Sigmoid colon (tissue), 7 donors: ENCODE results near the gene CHID1. TPM values are rescaled to one million over a fixed set of nuclear protein-coding genes. Genes with fewer than 3 reads are reported as not detected.

Experiments
- DNase-seq: peaks from one replicate; pipeline ENCODE4 v3.0.0-alpha.2; 2019
- H3K27ac ChIP-seq, 4 donors: fragments of 200-600 bp; sonication (generic); one replicate each; pipeline ENCODE4 v1.5.1; 2016 to 2019; ENCODE audit warnings: mild to moderate bottlenecking in 1 of 4
- H3K27me3 ChIP-seq, 3 donors: fragments of 200-600 bp; sonication (generic); one replicate each; pipeline ENCODE4 v1.5.1; 2019; ENCODE audit warnings: mild to moderate bottlenecking in 1 of 3
- H3K36me3 ChIP-seq, 4 donors: fragments of 200-600 bp; sonication (generic); one replicate each; pipeline ENCODE4 v1.5.1; 2016 to 2019
- H3K4me1 ChIP-seq, 4 donors: fragments of 200-600 bp; sonication (generic); one replicate each; pipeline ENCODE4 v1.5.1; 2017 to 2019
- H3K4me3 ChIP-seq, 4 donors: fragments of 200-600 bp; sonication (generic); one replicate each; pipeline ENCODE4 v1.5.1; 2017 to 2019; ENCODE audit warnings: mild to moderate bottlenecking in 2 of 4, moderate library complexity in 1 of 4
- H3K9me3 ChIP-seq, 4 donors: fragments of 200-600 bp in 3 of 4; sonication (generic) in 3 of 4; one replicate each; pipeline versions ENCODE4 v1.5.1 to v1.6.1; 2013 to 2019
- CTCF ChIP-seq, 4 experiments: fragments of 450-650 bp in 3 of 4; fragments of 200-600 bp in 1 of 4; IDR thresholded peaks; one replicate each; pipeline ENCODE4 v1.5.1; 2016 to 2019; ENCODE audit warnings: antibody characterized with exemption in 4 of 4, mild to moderate bottlenecking in 3 of 4, moderate library complexity in 2 of 4
- EP300 ChIP-seq, 4 donors: sonication (generic); formaldehyde crosslinking; IDR thresholded peaks; one replicate each; pipeline ENCODE4 v1.6.1; 2017; ENCODE audit warnings: antibody characterized with exemption in 4 of 4
- POLR2A ChIP-seq, 2 donors: fragments of 450-650 bp; IDR thresholded peaks; one replicate each; pipeline ENCODE4 v1.6.1; 2016; ENCODE audit warnings: antibody characterized with exemption in 2 of 2, mild to moderate bottlenecking in 2 of 2, moderate library complexity in 2 of 2
- POLR2AphosphoS5 ChIP-seq, 4 donors: sonication (generic); formaldehyde crosslinking; IDR thresholded peaks; one replicate each; pipeline ENCODE4 v1.6.1; 2017; ENCODE audit warnings: antibody characterized with exemption in 4 of 4
- WGBS, 2 donors: extraction: QIAGEN DNeasy Blood & Tissue Kit; methylation state at CpG; one replicate each; pipeline ENCODE4 v1.1.7; 2013; 5-methylcytosine and 5-hydroxymethylcytosine counted together
- intact Hi-C: fragments of 100-400 bp; cut with DNase I; formaldehyde crosslinking; loops from one replicate; pipeline ENCODE4 v1.15.1; 2023
- polyA plus RNA-seq, 3 donors: library from polyadenylated mRNA; stranded (reverse); fragments of 200-250 nt; gene quantifications; one replicate each; pipeline ENCODE4 v1.2.3, GENCODE V29; 2013
- total RNA-seq, 4 donors: library from RNA; depleted of rRNA; stranded (reverse); fragments of >200 nt; gene quantifications; one replicate each; pipeline ENCODE4 v1.1.0, GENCODE V29; 2016
- donor health status: healthy with polysubstance abuse.
- donor health status: Bipolar disorder and iron deficiency.
- donor health status: healthy.

CHID1 gene
- total and polyA plus RNA-seq, 7 donors: 16.9 to 52.3 (median 47.1) TPM

GRCh38 chr11:936199-936598 lies 25.6 kb upstream of the CHID1 start:
- 95% methylated on average over 3 of the region's 3 CpGs for WGBS, 2 donors
- intact Hi-C loops: no loop called here
- no peak for DNase-seq
- Histone ChIP-seq H3K36me3 (no peaks in the 10 kb centered on the region), H3K4me3 (no peak overlapping the region), H3K27ac (no peak overlapping the region), H3K4me1 (peaks cover 0 to 48% (median 34%) of the 10 kb centered on the region in 4 donors), H3K27me3 (no peaks in the 10 kb centered on the region), H3K9me3 (no peaks in the 10 kb centered on the region)
- TF ChIP-seq POLR2AphosphoS5 (IDR thresholded peaks at IDR 0.05) (no peak), CTCF (IDR thresholded peaks at IDR 0.05) (no peak), EP300 (IDR thresholded peaks at IDR 0.05) (no peak), POLR2A (IDR thresholded peaks at IDR 0.05) (no peak)

GRCh38 chr11:934527-934926 lies 23.9 kb upstream of the CHID1 start:
- Histone ChIP-seq H3K27me3 (no peaks in the 10 kb centered on the region), H3K36me3 (no peaks in the 10 kb centered on the region), H3K4me3 (no peak overlapping the region), H3K4me1 (peaks cover 0 to 43% (median 33%) of the 10 kb centered on the region in 4 donors), H3K9me3 (no peaks in the 10 kb centered on the region), H3K27ac (peak overlapping the region in 1 of 4 donors; percentile 57)
- WGBS, 2 donors: 82 to 84% methylated on average over 6 of the region's 6 CpGs
- TF ChIP-seq CTCF (IDR thresholded peaks at IDR 0.05) (no peak), EP300 (IDR thresholded peaks at IDR 0.05) (no peak)
- DNase-seq: no peak
- intact Hi-C loops: no loop called here

- H3K27ac ChIP-seq: peak overlapping the region in 2 of 4 donors; percentile 57 to 66
- H3K4me3 ChIP-seq: peak overlapping the region in 1 of 4 donors; percentile 4
- DNase-seq: no peak
- peaks cover 0 to 48% (median 37%) of the 10 kb centered on the region in 4 donors for H3K4me1 ChIP-seq
- WGBS, 2 donors: 90 to 95% methylated on average over 7 of the region's 7 CpGs
- H3K36me3 ChIP-seq: peaks cover 0 to 3% (median 0%) of the 10 kb centered on the region in 4 donors
- H3K9me3 ChIP-seq: no peaks in the 10 kb centered on the region
- intact Hi-C loops: no loop called here
- H3K27me3 ChIP-seq: no peaks in the 10 kb centered on the region
- no peak for TF ChIP-seq POLR2A (IDR thresholded peaks at IDR 0.05)
These were observed 23.3 kb upstream of the CHID1 start for GRCh38 chr11:933936-934335.

- Histone ChIP-seq H3K27me3 (no peaks in the 10 kb centered on the region), H3K36me3 (peaks cover 0 to 3% (median 0%) of the 10 kb centered on the region in 4 donors), H3K4me3 (peak overlapping the region in 1 of 4 donors; percentile 4), H3K9me3 (no peaks in the 10 kb centered on the region), H3K27ac (peak overlapping the region in 3 of 4 donors; percentile 25 to 66 (median 57)), H3K4me1 (peaks cover 0 to 54% (median 40%) of the 10 kb centered on the region in 4 donors)
- intact Hi-C loops: no loop called here
- no peak for TF ChIP-seq POLR2A (IDR thresholded peaks at IDR 0.05)
- TF ChIP-seq POLR2AphosphoS5 (IDR thresholded peaks at IDR 0.05): no peak
- no peak for TF ChIP-seq EP300 (IDR thresholded peaks at IDR 0.05)
- TF ChIP-seq CTCF (IDR thresholded peaks at IDR 0.05): no peak
- 57 to 81% methylated on average over 14 of the region's 14 CpGs for WGBS, 2 donors
- no peak for DNase-seq
These were observed 22.7 kb upstream of the CHID1 start for GRCh38 chr11:933142-933851.

- Histone ChIP-seq H3K4me3 (no peak overlapping the region), H3K27me3 (no peaks in the 10 kb centered on the region), H3K4me1 (peaks cover 0 to 62% (median 42%) of the 10 kb centered on the region in 4 donors), H3K9me3 (no peaks in the 10 kb centered on the region), H3K27ac (peak overlapping the region in 3 of 4 donors; percentile 25 to 66 (median 57)), H3K36me3 (peaks cover 0 to 3% (median under 1%) of the 10 kb centered on the region in 4 donors)
- intact Hi-C loops: no loop called here
- no peak for DNase-seq
- 70 to 84% methylated on average over 4 of the region's 4 CpGs for WGBS, 2 donors
- TF ChIP-seq POLR2AphosphoS5 (IDR thresholded peaks at IDR 0.05) (peak in 1 of 4 donors; percentile 61), EP300 (IDR thresholded peaks at IDR 0.05) (peak in 1 of 4 donors; percentile 12), CTCF (IDR thresholded peaks at IDR 0.05) (no peak)
These were observed 21.8 kb upstream of the CHID1 start for GRCh38 chr11:932435-932834.
